IMR-90 (cell line): ENCODE data around the gene BICD1. TPM values are rescaled to one million over a fixed set of nuclear protein-coding genes. Genes with fewer than 3 reads are reported as not detected.

ENCODE experiments used
- ATAC-seq: fragments of 200-7000 bp; cut with Tn5 transposase; 2 replicates; pipeline ENCODE4 v1.9.1; 2020; ENCODE audit warnings: low read depth, mild to moderate bottlenecking, moderate library complexity
- BruUV-seq: library from RNA; stranded (reverse); fragments of 400-500 nt; replicated peaks from 2 replicates; lab custom pipeline; 2021; lab: Mats Ljungman, UMichigan
- CTCF ChIA-PET: fragments of 300-600 bp; formaldehyde crosslinking; extraction: SDS; loops from one replicate; lab custom pipeline; 2021; ENCODE audit warnings: antibody characterized with exemption; lab: Yijun Ruan, JAX
- POLR2A ChIA-PET: fragments of 300-600 bp; sonication (Branson Sonifier 250); formaldehyde crosslinking; loops from one replicate; lab custom pipeline; 2022; ENCODE audit warnings: antibody characterized with exemption; ENCODE audit not compliant: unreplicated experiment; lab: Charles Lee
- DNase-seq: peaks from one replicate; pipeline ENCODE4 v3.0.0; 2013
- H2AFZ ChIP-seq: replicated peaks from 2 replicates; pipeline ENCODE3; 2013; ENCODE audit warnings: low read length, mild to moderate bottlenecking; ENCODE audit not compliant: poor library complexity
- H2AK5ac ChIP-seq: 2 replicates; pipeline ENCODE4 v1.6.1; 2013; ENCODE audit warnings: low read depth, low read length, inconsistent platforms
- H2AK9ac ChIP-seq: replicated peaks from 2 replicates; pipeline ENCODE3; 2013; ENCODE audit warnings: mild to moderate bottlenecking, low read depth, low read length, moderate library complexity; ENCODE audit not compliant: poor library complexity
- H2BK120ac ChIP-seq: 2 replicates; pipeline ENCODE4 v1.6.1; 2013; ENCODE audit warnings: low read depth, low read length, inconsistent platforms
- H2BK15ac ChIP-seq: 3 replicates; pipeline ENCODE4 v1.6.1; 2013; ENCODE audit warnings: low read depth, low read length, inconsistent platforms
- H2BK20ac ChIP-seq: 2 replicates; pipeline ENCODE4 v1.6.1; 2013; ENCODE audit warnings: low read depth, mild to moderate bottlenecking, inconsistent platforms, low read length, moderate library complexity
- H2BK5ac ChIP-seq: 2 replicates; pipeline ENCODE4 v1.6.1; 2013; ENCODE audit warnings: mild to moderate bottlenecking, low read depth, low read length, inconsistent platforms; ENCODE audit not compliant: poor library complexity, severe bottlenecking
- H3K14ac ChIP-seq: replicated peaks from 2 replicates; pipeline ENCODE4 v1.6.1; 2013; ENCODE audit warnings: low read depth, low read length, inconsistent platforms
- H3K18ac ChIP-seq: 2 replicates; pipeline ENCODE4 v1.6.1; 2013; ENCODE audit warnings: low read depth, low read length, control low read depth
- H3K23ac ChIP-seq: 2 replicates; pipeline ENCODE4 v1.6.1; 2013; ENCODE audit warnings: low read depth, low read length, inconsistent platforms
- H3K27ac ChIP-seq: 2 replicates; pipeline ENCODE4 v1.5.1; 2013; ENCODE audit warnings: mild to moderate bottlenecking, control low read depth, low read length; ENCODE audit not compliant: insufficient read depth
- H3K27me3 ChIP-seq: 2 replicates; pipeline ENCODE4 v1.6.1; 2013; ENCODE audit warnings: low read length; ENCODE audit not compliant: control insufficient read depth, insufficient read depth
- H3K36me3 ChIP-seq: 2 replicates; pipeline ENCODE4 v1.6.1; 2013; ENCODE audit warnings: low read length, mixed read lengths; ENCODE audit not compliant: control insufficient read depth, insufficient read depth
- H3K4ac ChIP-seq: 2 replicates; pipeline ENCODE4 v1.6.1; 2013; ENCODE audit warnings: low read depth, low read length, inconsistent platforms
- H3K4me1 ChIP-seq: 2 replicates; pipeline ENCODE4 v1.6.1; 2013; ENCODE audit warnings: low read length, mixed read lengths; ENCODE audit not compliant: control insufficient read depth, insufficient read depth
- H3K4me2 ChIP-seq: 2 replicates; pipeline ENCODE4 v1.6.1; 2013; ENCODE audit warnings: low read depth, mild to moderate bottlenecking, control low read depth, low read length, moderate library complexity
- H3K4me3 ChIP-seq: 2 replicates; pipeline ENCODE4 v1.5.1; 2013; ENCODE audit warnings: low read depth, mild to moderate bottlenecking, control low read depth, low read length, moderate library complexity; ENCODE audit not compliant: insufficient read depth
- H3K56ac ChIP-seq: 2 replicates; pipeline ENCODE4 v1.6.1; 2013; ENCODE audit warnings: low read length, inconsistent platforms; ENCODE audit not compliant: insufficient read depth; ENCODE audit errors: extremely low read depth
- H3K79me1 ChIP-seq, 2 experiments: 2 replicates each; pipeline ENCODE4 v1.6.1; 2013; ENCODE audit warnings: low read length in 2 of 2, inconsistent platforms in 1 of 2, low read depth in 1 of 2
- H3K9ac ChIP-seq: 2 replicates; pipeline ENCODE4 v1.6.1; 2013; ENCODE audit warnings: low read depth, low read length, control low read depth
- H3K9me1 ChIP-seq: 2 replicates; pipeline ENCODE4 v1.6.1; 2013; ENCODE audit warnings: low read length, inconsistent platforms; ENCODE audit not compliant: insufficient read depth
- H3K9me3 ChIP-seq: 2 replicates; pipeline ENCODE4 v1.6.1; 2013; ENCODE audit warnings: low read length; ENCODE audit not compliant: control insufficient read depth, insufficient read depth
- H4K20me1 ChIP-seq: 2 replicates; pipeline ENCODE4 v1.6.1; 2013; ENCODE audit warnings: low read length, inconsistent platforms; ENCODE audit not compliant: insufficient read depth
- H4K5ac ChIP-seq: 2 replicates; pipeline ENCODE4 v1.6.1; 2013; ENCODE audit warnings: mild to moderate bottlenecking, low read depth, low read length, control low read depth
- H4K8ac ChIP-seq, 2 experiments: 2 replicates each; pipeline ENCODE4 v1.6.1; 2013; ENCODE audit warnings: low read depth in 2 of 2, low read length in 2 of 2, control low read depth in 1 of 2, inconsistent platforms in 1 of 2
- H4K91ac ChIP-seq: 2 replicates; pipeline ENCODE4 v1.6.1; 2013; ENCODE audit warnings: low read depth, low read length, inconsistent platforms; ENCODE audit not compliant: insufficient read depth
- BHLHE40 ChIP-seq: fragments of 150-350 bp; IDR thresholded peaks from 2 replicates; pipeline ENCODE4 v1.6.1; 2016; ENCODE audit warnings: mild to moderate bottlenecking, low read depth, low read length
- CEBPB ChIP-seq: IDR thresholded peaks from 2 replicates; pipeline ENCODE4 v1.6.1; 2012; ENCODE audit warnings: low read depth, low read length, improper control_type of control experiment
- CTCF ChIP-seq: conservative IDR thresholded peaks from 2 replicates; pipeline ENCODE4 v1.5.1; 2012; ENCODE audit warnings: mild to moderate bottlenecking, low read depth, low read length, improper control_type of control experiment
- FOS ChIP-seq: fragments of 150-350 bp; IDR thresholded peaks from 2 replicates; pipeline ENCODE4 v1.6.1; 2016; ENCODE audit warnings: low read depth, low read length
- MAFK ChIP-seq: IDR thresholded peaks from 2 replicates; pipeline ENCODE4 v1.6.1; 2012; ENCODE audit warnings: low read depth, low read length, improper control_type of control experiment
- MAZ ChIP-seq: IDR thresholded peaks from 2 replicates; pipeline ENCODE4 v1.6.1; 2012; ENCODE audit warnings: low read depth, mild to moderate bottlenecking, low read length, improper control_type of control experiment, moderate library complexity, borderline replicate concordance
- MXI1 ChIP-seq: IDR thresholded peaks from 2 replicates; pipeline ENCODE4 v1.6.1; 2012; ENCODE audit warnings: low read depth, mild to moderate bottlenecking, low read length, moderate library complexity, borderline replicate concordance
- NFE2L2 ChIP-seq: fragments of 150-350 bp; IDR thresholded peaks from 2 replicates; pipeline ENCODE4 v1.6.1; 2016; ENCODE audit warnings: low read depth, mild to moderate bottlenecking, low read length
- POLR2A ChIP-seq: IDR thresholded peaks from 2 replicates; pipeline ENCODE4 v1.6.1; 2012; ENCODE audit warnings: mild to moderate bottlenecking, low read depth, low read length
- RAD21 ChIP-seq: IDR thresholded peaks from 2 replicates; pipeline ENCODE4 v1.6.1; 2012; ENCODE audit warnings: low read length, improper control_type of control experiment
- RCOR1 ChIP-seq: IDR thresholded peaks from 2 replicates; pipeline ENCODE4 v1.6.1; 2012; ENCODE audit warnings: mild to moderate bottlenecking, low read length, improper control_type of control experiment; ENCODE audit not compliant: insufficient replicate concordance
- RFX5 ChIP-seq: IDR thresholded peaks from 2 replicates; pipeline ENCODE4 v1.8.0; 2012; ENCODE audit warnings: low read depth, mild to moderate bottlenecking, low read length, moderate library complexity
- SMC3 ChIP-seq: fragments of 150-350 bp; IDR thresholded peaks from 2 replicates; pipeline ENCODE4 v1.6.1; 2016; ENCODE audit warnings: low read depth, mild to moderate bottlenecking, antibody characterized with exemption, low read length, moderate library complexity
- WGBS, 2 experiments: methylation state at CpG; one replicate each; pipeline versions ENCODE4 v1.1.5 to v1.1.7; 2013; ENCODE audit warnings: missing lambda C conversion rate in 2 of 2; ENCODE audit not compliant: insufficient read length in 1 of 2; ENCODE audit errors: extremely low coverage in 2 of 2; 5-methylcytosine and 5-hydroxymethylcytosine counted together
- dilution Hi-C: fragments of 300-500 bp; cut with HindIII; formaldehyde crosslinking; loops from one replicate; pipeline ENCODE4 v1.14.3; 2018; ENCODE audit warnings: low sequenced_read_pairs; ENCODE audit not compliant: unreplicated experiment
- in situ Hi-C: fragments of 300-500 bp; cut with MboI; formaldehyde crosslinking; loops from 3 replicates; pipeline ENCODE4 v1.14.3; 2019; ENCODE audit warnings: low sequenced_read_pairs, inconsistent platforms, mixed read lengths
- intact Hi-C: fragments of 100-400 bp; cut with micrococcal nuclease; formaldehyde crosslinking; loops from 2 replicates; pipeline ENCODE4 v1.10.0; 2022
- polyA plus RNA-seq, 3 experiments: library from polyadenylated mRNA; depleted of rRNA; stranded (reverse); fragments of >200 nt; gene quantifications; 2 replicates each; pipeline ENCODE4 v1.2.3, GENCODE V29; 2012; ENCODE audit warnings: low replicate concordance in 1 of 3
- total RNA-seq: library from RNA; depleted of rRNA; stranded (reverse); fragments of >200 nt; gene quantifications from 2 replicates; pipeline ENCODE4 v1.2.3, GENCODE V29; 2012
- TF ChIP-seq, protein P1 (sequence below): fragments of 150-350 bp; IDR thresholded peaks from 2 replicates; pipeline ENCODE4 v1.6.1; 2016; ENCODE audit warnings: low read depth, mild to moderate bottlenecking, low read length, moderate library complexity, borderline replicate concordance
- TF ChIP-seq, protein P2 (sequence below): fragments of 150-350 bp; IDR thresholded peaks from 2 replicates; pipeline ENCODE4 v1.6.1; 2017; ENCODE audit warnings: mild to moderate bottlenecking, antibody characterized with exemption, low read length, low read depth

BICD1 gene
- total and polyA plus RNA-seq, 2 of the 4 experiments (the other 2 are of a cell fraction): 17.2 to 21.8 TPM

GRCh38 chr12:32072102-32072501, 34.5 kb upstream of the BICD1 start:
- in situ Hi-C loops: loop anchor here (25.0 kb wide), 1 partner anchor 410 kb away; the partner anchor contains the start of gene ETFBKMT
- BruUV-seq: no TSS peak
- Histone ChIP-seq H2BK5ac (no peak overlapping the region), H3K9me1 (no peaks in the 10 kb centered on the region), H3K9me3 (peaks cover 2% of the 10 kb centered on the region; the same call in 1 of the 2 replicates), H3K4me3 (no peak overlapping the region), H3K79me1 (no peaks in the 10 kb centered on the region), H4K91ac (no peak overlapping the region), H3K14ac (no peak overlapping the region), H3K4ac (no peak overlapping the region), H3K18ac (no peak overlapping the region), H4K20me1 (no peaks in the 10 kb centered on the region), H2AK5ac (no peak overlapping the region), H2AFZ (no peak overlapping the region), H3K56ac (no peak overlapping the region), H2BK20ac (no peak overlapping the region), H3K23ac (no peak overlapping the region), H3K4me2 (no peak overlapping the region), H3K36me3 (no peaks in the 10 kb centered on the region), H2AK9ac (no peak overlapping the region), H2BK15ac (no peak overlapping the region), H3K9ac (no peak overlapping the region), H3K4me1 (no peaks in the 10 kb centered on the region), H4K5ac (no peak overlapping the region), H4K8ac (no peak overlapping the region), H3K27me3 (peaks cover 3% of the 10 kb centered on the region), H3K27ac (no peak overlapping the region), H2BK120ac (no peak overlapping the region)
- ChIA-PET POLR2A (no interaction called here), CTCF (interaction anchor here (0.6 to 2.1 kb wide), 3 partner anchors 11 to 431 kb away, joined by 4 to 7 read pairs (median 6); no protein-coding TSS in a partner anchor)
- TF ChIP-seq, protein P1, sequence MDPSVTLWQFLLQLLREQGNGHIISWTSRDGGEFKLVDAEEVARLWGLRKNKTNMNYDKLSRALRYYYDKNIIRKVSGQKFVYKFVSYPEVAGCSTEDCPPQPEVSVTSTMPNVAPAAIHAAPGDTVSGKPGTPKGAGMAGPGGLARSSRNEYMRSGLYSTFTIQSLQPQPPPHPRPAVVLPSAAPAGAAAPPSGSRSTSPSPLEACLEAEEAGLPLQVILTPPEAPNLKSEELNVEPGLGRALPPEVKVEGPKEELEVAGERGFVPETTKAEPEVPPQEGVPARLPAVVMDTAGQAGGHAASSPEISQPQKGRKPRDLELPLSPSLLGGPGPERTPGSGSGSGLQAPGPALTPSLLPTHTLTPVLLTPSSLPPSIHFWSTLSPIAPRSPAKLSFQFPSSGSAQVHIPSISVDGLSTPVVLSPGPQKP: no peak
- TF ChIP-seq CTCF: no peak
- no peak for TF ChIP-seq BHLHE40
- no peak for TF ChIP-seq SMC3
- no peak for TF ChIP-seq RCOR1
- TF ChIP-seq NFE2L2: no peak
- no peak for TF ChIP-seq MXI1
- no peak for TF ChIP-seq FOS
- no peak for TF ChIP-seq RAD21
- TF ChIP-seq MAFK: no peak
- no peak for TF ChIP-seq CEBPB
- TF ChIP-seq POLR2A: no peak
- TF ChIP-seq, protein P2, sequence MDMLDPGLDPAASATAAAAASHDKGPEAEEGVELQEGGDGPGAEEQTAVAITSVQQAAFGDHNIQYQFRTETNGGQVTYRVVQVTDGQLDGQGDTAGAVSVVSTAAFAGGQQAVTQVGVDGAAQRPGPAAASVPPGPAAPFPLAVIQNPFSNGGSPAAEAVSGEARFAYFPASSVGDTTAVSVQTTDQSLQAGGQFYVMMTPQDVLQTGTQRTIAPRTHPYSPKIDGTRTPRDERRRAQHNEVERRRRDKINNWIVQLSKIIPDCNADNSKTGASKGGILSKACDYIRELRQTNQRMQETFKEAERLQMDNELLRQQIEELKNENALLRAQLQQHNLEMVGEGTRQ: no peak
- no peak for TF ChIP-seq RFX5
- no peak for TF ChIP-seq MAZ
- ATAC-seq (no peak), DNase-seq (no peak)
- 100% methylated on average over 1 of the region's 6 CpGs; no CpG with 5 or more reads in 1 of the 2 experiments for WGBS, 2 experiments
- intact Hi-C loops: no loop called here
- dilution Hi-C loops: no loop called here
